C4-2B (cell line): Measurements from ENCODE around the gene TYMP.

ENCODE experiments used
- H3K27ac ChIP-seq: fragments of 450-650 bp; 2 replicates; pipeline ENCODE4 v1.5.1; 2017
- ZFX ChIP-seq: fragments of 450-650 bp; IDR thresholded peaks from 2 replicates; pipeline ENCODE4 v1.6.1; 2017
- TF ChIP-seq, protein P1 (sequence below): fragments of 450-650 bp; conservative IDR thresholded peaks from 2 replicates; pipeline ENCODE4 v1.5.1; 2017; ENCODE audit warnings: mild to moderate bottlenecking

Gene TYMP

DNA sequence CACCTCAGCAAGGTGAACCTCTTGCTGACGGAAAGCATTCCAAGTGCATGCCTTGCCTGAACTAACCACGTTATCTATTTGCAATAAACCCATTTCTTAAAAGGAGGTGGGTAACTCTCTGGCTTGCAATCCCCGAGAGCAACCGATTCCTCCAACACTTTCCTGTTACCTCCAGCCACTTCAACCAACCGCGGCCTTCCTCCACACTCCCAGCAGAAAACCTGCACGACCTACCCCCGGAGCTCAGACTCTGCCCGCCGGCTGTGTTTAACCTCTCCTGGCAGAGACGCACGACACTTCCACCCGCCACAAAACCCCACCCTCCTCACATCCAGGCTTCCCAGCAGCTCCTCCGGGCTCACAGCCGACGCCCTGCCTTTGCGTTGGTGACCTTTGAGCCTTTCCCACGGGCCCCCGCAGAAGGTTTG is 5.1 kb downstream of the TYMP start:
- peak overlapping the region; percentile 98 for H3K27ac ChIP-seq
- TF ChIP-seq, protein P1, sequence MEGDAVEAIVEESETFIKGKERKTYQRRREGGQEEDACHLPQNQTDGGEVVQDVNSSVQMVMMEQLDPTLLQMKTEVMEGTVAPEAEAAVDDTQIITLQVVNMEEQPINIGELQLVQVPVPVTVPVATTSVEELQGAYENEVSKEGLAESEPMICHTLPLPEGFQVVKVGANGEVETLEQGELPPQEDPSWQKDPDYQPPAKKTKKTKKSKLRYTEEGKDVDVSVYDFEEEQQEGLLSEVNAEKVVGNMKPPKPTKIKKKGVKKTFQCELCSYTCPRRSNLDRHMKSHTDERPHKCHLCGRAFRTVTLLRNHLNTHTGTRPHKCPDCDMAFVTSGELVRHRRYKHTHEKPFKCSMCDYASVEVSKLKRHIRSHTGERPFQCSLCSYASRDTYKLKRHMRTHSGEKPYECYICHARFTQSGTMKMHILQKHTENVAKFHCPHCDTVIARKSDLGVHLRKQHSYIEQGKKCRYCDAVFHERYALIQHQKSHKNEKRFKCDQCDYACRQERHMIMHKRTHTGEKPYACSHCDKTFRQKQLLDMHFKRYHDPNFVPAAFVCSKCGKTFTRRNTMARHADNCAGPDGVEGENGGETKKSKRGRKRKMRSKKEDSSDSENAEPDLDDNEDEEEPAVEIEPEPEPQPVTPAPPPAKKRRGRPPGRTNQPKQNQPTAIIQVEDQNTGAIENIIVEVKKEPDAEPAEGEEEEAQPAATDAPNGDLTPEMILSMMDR: no peak
- TF ChIP-seq ZFX: no peak

DNA sequence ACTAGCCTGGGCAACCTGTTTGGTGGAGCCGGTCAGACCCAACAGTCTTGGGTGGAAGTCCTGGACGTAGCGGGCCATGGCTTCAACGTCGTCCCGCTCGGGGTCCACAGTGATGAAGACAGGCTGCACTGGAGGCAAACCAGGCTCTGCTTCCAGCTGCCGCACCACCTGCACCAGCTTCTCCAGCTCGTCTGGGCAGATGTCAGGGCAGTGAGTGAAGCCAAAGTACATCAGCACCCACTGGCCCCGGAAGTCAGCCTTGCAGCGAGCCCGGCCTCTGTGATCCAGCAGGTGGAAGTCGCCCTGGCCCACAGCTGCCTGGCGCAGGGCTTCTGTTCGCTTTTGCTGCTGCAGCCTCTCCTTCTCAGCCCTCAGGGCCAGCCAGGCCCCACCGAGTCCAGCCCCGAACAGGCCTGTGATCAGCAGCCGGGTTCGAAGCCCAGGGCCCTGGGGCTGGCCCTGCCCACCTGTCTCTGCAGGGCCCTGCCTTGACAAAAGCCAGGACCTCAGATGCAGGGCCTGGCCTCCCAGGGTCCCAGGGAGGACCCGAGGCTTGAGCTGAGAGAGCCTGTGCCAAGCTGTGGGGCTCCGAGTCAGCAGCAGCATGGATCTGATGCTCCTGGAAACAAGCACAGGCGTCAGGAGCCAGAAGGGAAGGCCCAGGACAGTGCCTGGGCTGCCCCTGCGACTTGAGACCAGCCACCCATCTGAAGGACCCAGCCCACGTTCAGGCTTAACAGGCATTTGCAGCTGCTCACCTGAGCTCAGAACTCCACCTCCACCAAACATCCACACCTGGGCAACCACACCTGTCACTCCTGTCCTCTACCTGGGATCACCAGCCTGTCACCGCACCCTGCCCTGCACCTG is 5.8 kb downstream of the TYMP start:
- TF ChIP-seq ZFX: no peak
- TF ChIP-seq, protein P1: no peak
- H3K27ac ChIP-seq: peak overlapping the region; percentile 98

DNA sequence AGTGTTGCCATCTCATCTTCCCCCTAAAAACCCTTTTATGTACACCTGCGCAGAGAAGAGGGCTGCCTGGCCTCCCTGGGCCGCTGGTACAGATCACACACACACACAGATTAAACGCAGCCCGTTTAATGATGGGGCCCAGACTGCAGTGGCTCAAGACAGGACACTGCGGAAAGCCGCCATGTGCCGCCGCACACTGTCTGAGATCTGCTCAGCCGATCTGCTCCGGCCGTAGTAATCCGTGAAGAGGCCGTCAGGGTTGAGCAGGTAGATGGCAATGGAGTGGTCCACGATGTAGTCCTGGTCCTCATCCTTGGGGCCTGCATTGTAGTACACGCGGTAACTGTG is 6.4 kb downstream of the TYMP start:
- peak overlapping the region; percentile 98; the same call in 1 of the 2 replicates for H3K27ac ChIP-seq
- TF ChIP-seq, protein P1: no peak
- no peak for TF ChIP-seq ZFX

DNA sequence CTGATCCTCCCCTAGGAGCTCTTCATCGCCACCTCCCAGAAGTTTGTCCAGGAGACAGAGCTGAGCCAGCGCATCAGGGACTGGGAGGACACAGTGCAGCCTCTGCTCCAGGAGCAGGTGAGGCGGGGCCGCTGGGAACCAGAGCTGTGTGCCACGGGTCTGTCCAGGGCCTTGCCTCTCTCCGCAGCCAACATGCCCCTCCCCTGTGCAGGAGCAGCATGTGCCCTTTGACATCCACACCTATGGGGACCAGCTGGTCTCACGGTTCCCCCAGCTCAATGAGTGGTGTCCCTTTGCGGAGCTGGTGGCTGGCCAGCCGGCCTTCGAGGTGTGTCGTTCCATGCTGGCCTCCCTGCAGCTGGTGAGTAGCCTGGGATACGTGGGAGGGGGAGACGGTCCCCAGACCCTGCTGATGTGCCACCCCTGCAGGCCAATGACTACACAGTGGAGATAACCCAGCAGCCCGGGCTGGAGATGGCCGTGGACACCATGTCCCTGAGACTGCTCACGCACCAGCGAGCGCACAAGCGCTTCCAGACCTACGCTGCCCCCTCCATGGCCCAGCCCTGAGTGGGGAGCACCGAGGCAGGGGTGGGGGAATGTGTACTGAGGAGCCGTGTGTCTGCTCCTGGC is 6.9 kb downstream of the TYMP start:
- TF ChIP-seq, protein P1: no peak
- no peak for TF ChIP-seq ZFX

DNA sequence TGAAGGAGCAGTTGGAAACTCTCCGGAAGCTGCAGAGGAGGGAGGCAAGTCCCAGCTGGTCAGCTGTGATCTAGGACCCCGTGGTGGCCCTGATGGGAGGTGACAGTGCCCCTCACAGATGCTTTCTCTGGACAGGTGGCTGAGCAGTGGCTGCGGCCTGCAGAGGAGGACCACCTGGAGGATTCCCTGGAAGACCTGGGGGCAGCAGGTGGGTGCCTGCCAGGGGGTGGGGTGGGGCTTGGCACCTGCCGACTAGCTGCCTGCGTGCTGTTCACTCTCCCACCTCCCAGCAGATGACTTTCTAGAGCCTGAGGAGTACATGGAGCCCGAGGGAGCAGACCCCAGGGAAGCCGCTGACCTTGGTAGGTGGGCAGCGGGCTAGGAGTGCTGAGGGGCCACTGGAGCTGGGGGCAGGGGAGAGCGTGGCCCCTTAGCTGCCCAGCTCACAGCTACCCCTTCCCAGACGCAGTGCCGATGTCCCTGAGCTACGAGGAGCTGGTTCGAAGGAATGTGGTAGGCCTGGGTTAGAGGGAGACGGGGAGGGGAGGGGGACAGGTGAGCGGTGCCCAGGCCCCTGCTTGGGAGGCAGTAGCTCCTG is 7.5 kb downstream of the TYMP start:
- no peak for TF ChIP-seq ZFX
- TF ChIP-seq, protein P1: no peak
- no peak overlapping the region for H3K27ac ChIP-seq

More for the DNA sequence above, 6.9 kb downstream of the TYMP start:
- no peak overlapping the region for H3K27ac ChIP-seq

DNA sequence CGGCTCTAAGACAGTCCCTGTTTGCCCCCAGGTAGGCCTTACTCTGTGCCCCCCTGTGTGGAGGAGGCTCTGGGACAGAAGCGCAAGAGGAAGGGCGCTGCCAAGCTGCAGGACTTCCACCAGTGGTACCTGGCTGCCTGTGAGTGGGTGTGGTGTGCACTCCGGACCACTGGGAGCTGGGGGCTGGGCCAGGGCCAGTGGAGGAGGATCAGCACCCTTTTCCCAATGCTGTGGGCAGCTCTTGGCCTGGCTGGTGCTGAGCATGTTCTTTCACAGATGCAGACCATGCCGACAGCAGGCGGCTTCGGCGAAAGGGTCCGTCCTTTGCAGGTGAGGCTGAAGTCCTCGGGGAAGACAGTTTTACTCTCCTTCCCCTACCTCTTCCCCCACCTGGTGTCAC is 8.1 kb downstream of the TYMP start:
- no peak overlapping the region for H3K27ac ChIP-seq
- TF ChIP-seq, protein P1: no peak
- TF ChIP-seq ZFX: no peak
